ENCODE data around the gene PRODH2. TPM values are rescaled to one million over a fixed set of nuclear protein-coding genes. Genes with fewer than 3 reads are reported as not detected.

The PRODH2 gene
- total RNA-seq, 4 donors from 2014 or later, result not detected

DNA sequence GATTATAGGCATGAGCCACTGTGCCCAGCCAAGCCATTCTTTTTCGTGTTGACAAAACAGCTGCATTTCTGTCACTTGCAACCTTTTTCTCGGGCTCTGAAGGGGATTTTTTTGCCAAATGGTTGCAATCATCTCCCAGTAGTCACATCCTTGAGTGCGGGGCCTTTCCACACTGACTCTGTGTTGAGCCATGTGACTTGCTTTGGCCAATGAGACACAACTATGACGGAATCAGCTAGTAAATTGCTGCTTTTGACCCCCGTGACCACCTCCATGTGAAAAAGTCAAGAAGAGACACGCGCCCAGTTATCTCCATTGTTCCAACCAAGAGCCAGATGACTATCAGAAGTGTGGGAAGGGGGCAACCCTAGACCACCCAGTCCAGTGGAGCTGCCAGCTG, 21.3 kb upstream of the PRODH2 start:
- TF ChIP-seq, protein P1, sequence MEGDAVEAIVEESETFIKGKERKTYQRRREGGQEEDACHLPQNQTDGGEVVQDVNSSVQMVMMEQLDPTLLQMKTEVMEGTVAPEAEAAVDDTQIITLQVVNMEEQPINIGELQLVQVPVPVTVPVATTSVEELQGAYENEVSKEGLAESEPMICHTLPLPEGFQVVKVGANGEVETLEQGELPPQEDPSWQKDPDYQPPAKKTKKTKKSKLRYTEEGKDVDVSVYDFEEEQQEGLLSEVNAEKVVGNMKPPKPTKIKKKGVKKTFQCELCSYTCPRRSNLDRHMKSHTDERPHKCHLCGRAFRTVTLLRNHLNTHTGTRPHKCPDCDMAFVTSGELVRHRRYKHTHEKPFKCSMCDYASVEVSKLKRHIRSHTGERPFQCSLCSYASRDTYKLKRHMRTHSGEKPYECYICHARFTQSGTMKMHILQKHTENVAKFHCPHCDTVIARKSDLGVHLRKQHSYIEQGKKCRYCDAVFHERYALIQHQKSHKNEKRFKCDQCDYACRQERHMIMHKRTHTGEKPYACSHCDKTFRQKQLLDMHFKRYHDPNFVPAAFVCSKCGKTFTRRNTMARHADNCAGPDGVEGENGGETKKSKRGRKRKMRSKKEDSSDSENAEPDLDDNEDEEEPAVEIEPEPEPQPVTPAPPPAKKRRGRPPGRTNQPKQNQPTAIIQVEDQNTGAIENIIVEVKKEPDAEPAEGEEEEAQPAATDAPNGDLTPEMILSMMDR (IDR thresholded peaks at IDR 0.05; ENCODE audit: low read depth), result no peak

DNA sequence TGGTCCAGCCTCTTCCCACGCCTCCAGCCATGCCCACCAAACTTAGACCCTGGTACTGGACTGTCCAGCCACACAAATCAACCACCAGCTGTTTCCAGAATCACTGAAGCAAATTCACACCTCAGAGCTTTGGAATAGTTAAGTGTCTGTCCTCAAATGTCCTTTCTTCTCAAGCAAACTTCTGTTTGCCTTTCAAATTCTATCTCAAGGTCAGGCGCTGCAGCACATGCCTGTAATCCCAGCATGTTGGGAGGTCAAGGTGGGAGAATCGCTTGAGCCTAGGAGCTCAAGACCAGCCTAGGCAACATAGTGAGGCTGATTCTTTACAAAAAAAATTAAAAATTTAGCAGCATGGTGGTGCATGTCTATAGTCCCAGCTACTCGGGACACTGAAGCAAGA, 19.4 kb upstream of the PRODH2 start:
- TF ChIP-seq, protein P1 (IDR thresholded peaks at IDR 0.05; ENCODE audit: low read depth), result no peak

DNA sequence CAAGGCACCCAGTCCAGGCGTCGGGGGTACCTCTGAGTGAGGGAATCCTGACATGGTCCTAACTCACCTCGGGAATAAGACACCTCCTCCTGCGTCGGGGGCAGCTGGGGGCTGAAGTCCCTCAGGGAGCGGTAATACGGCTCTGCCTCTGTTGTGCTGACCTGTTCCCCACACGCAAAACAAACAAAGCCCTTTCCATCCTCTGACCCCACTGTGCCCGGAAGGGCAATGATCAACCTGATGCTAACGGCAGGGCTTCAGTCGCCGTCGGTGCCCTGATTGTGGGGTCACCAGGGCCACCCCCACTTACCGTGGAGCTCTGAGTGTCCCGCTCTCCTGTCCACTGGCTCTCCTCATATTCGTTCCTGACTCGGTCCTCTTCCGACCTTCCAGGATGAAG, 18.3 kb upstream of the PRODH2 start:
- TF ChIP-seq, protein P1 (IDR thresholded peaks at IDR 0.05; ENCODE audit: low read depth), result no peak

DNA sequence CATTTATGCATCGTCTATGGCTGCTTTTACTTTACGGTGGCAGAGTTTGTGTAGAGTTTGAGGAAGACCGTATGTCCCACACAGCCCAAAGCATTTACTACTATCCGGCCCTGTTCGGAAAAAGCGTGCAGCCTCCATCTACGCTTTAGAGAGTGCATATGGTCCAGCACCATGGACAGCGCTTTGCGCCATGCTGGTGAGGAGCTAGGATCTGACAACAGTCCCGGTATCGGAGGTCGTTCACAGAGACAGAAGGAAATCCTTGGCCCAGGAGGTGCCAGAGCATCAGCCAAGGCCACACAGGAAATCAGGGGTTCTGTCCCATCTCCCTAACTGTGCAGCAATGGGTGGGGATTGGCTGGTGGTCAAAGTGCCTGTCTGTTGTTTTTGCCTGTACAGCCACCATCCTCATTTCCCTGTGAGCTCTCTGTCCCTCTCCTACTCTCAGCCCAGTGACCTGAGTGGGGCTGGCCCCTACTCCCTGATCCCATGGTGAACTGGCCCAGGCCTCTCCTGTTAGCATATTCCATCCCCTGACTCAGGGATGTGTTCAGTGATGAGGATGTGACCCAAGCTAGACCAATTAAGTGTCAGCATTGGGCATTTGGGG, 16.2 kb upstream of the PRODH2 start:
- TF ChIP-seq, protein P1 (IDR thresholded peaks at IDR 0.05; ENCODE audit: low read depth), result no peak

DNA sequence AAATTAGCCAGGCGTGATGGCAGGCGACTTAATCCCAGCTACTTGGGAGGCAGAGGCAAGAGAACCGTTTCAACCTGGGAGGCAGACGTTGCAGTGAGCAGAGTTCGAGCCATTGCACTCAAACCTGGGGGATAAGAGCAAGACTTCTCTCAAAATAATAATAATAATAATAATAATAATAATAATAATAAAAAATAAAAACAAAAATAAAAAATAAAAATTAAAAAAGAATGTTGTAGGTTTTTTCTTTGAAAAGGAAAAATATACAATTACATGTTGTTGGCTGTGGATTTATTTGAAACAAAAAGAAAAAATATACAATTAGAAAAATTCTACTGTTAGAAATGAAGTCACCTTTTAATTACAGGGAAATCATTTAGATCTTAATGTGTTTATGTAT, 11.5 kb upstream of the PRODH2 start:
- TF ChIP-seq, protein P1 (IDR thresholded peaks at IDR 0.05; ENCODE audit: low read depth), result no peak

DNA sequence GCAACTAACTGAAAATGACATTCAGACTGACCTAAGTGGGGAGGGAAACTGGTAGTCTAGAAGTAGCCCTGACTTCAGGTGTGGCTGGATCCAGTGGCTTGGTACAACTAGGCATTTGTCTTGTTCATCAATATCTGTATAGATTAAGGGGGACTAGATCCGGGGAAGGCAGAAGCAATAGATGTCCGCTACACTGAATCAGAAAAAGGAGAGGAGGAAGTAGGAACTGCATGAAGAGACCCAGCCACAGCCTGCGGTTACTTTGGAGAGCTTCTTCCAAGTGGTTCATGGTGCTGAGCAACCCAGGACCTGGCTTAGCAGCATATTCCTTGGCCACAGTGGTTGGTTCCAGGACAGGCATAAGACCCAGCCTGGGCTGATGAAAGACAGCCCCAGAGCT, 9.9 kb upstream of the PRODH2 start:
- TF ChIP-seq, protein P1 (IDR thresholded peaks at IDR 0.05; ENCODE audit: low read depth), result no peak

DNA sequence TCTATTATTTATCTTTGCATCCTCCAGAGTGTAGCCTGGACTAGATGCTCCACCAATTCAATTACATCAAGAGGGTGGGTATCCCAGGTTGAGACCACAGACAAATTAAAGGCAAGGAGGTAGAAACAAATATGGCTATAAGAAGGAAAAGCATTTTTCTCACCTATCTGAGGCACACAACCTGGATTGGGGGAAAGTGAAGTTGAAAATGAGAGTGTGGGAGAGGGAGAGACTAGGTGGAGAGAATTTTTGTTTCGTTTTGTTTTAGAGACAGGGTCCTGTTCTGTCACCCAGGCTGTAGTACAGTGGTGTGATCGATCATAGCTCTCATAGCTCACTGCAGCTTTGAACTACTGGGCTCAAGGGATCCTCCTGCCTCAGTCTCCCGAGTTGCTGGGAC, 5.8 kb upstream of the PRODH2 start:
- TF ChIP-seq, protein P1 (IDR thresholded peaks at IDR 0.05; ENCODE audit: low read depth), result no peak
